ENCODE results near the gene SLX4. TPM values are rescaled to one million over a fixed set of nuclear protein-coding genes. Genes with fewer than 3 reads are reported as not detected.

Gene SLX4
- total RNA-seq, 1 donor from 2014 or later = 13.0 TPM

DNA sequence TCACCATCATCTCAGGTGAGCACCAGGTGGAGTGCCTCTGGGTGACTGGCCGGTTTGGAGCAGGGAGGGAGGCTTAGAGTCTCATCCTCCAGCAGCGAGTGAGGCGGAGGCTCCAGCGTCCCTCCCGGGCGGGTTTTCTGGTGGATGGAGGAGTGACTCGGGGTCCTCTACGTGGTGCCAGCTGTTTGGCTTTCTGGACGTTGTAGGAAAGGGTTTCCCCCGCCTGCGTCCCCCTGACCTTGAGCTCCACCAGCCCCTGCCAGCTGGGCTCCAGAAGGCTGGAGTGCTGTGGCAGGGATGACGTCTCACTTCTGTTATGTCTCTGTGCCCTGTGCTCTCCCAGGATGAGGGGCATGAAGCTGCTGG, 43.6 kb upstream of the SLX4 start:
- Mint-ChIP-seq H3K9me3 (no peaks in the 10 kb centered on the region), H3K4me3 (no peak overlapping the region), H3K27ac (no peak overlapping the region), H3K4me1 (peaks cover 2% of the 10 kb centered on the region), H3K36me3 (ENCODE audit: low read depth) (peaks cover 62% of the 10 kb centered on the region), H3K27me3 (no peaks in the 10 kb centered on the region)
- ATAC-seq (ENCODE audit: low read depth) (no peak), DNase-seq (no peak)
- TF ChIP-seq, protein P1, sequence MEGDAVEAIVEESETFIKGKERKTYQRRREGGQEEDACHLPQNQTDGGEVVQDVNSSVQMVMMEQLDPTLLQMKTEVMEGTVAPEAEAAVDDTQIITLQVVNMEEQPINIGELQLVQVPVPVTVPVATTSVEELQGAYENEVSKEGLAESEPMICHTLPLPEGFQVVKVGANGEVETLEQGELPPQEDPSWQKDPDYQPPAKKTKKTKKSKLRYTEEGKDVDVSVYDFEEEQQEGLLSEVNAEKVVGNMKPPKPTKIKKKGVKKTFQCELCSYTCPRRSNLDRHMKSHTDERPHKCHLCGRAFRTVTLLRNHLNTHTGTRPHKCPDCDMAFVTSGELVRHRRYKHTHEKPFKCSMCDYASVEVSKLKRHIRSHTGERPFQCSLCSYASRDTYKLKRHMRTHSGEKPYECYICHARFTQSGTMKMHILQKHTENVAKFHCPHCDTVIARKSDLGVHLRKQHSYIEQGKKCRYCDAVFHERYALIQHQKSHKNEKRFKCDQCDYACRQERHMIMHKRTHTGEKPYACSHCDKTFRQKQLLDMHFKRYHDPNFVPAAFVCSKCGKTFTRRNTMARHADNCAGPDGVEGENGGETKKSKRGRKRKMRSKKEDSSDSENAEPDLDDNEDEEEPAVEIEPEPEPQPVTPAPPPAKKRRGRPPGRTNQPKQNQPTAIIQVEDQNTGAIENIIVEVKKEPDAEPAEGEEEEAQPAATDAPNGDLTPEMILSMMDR (IDR thresholded peaks at IDR 0.05) = no peak
- intact Hi-C loops (cut with micrococcal nuclease) = no loop called here
- CTCF ChIA-PET = interaction anchor here (1.0 to 1.4 kb wide), 3 partner anchors 15 to 45 kb away, joined by 3 read pairs; no protein-coding TSS in a partner anchor
- POLR2A ChIA-PET = no interaction called here

DNA sequence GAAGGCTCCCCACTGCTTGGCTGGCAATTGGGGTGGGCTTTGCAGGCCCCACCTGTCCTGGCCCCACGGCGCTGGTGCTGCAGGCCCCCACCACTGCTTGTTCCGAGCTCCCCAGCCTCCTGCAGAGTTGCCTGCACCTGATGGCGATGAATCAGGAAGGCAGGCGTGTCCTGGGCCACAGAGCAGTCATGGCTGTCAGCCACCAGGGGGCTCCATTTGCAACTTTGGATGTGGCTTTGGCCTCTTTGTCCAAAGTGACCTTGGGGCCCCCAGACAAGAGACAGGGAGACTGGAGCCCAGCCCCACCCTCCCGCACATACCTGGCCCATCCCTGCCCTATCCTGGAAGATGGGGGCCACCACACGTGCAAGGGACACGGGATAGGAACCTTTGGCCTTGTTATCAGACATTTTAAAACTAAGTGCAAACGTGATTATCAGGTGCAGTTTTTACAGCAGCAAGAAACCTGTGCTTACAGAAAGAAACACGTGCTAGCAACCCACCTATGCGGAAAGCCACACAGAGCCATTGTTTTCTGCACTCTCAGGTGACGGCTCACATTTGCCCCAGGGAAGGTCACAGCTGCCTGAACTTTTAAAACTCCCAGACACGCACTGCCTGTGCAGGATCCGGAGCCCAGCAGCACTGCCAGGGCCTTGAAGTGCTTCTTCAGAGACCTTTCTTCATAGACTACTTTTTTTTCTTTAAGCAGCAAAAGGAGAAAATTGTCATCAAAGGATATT, 43.0 kb upstream of the SLX4 start, which contains the start of gene DNASE1:
TSS of gene DNASE1 (plus strand) at position 443 of the 743 bp plus-strand sequence. CDS start 683 bp downstream, outside the sequence.
- Mint-ChIP-seq H3K27me3 (no peaks in the 10 kb centered on the region), H3K4me3 (no peak within 1 kb of the TSS), H3K4me1 (peaks cover 2% of the 10 kb centered on the region), H3K9me3 (no peaks in the 10 kb centered on the region), H3K36me3 (ENCODE audit: low read depth) (peaks cover 56% of the 10 kb centered on the region), H3K27ac (peak within 1 kb of the TSS; percentile 50)
- TF ChIP-seq, protein P1 (IDR thresholded peaks at IDR 0.05) = no peak
- ChIA-PET POLR2A (interaction anchor here (0.6 to 1.0 kb wide), 2 partner anchors 16 to 227 kb away, joined by 3 to 4 read pairs; no protein-coding TSS in a partner anchor), CTCF (interaction anchor here (0.7 to 1.4 kb wide), 4 partner anchors 15 to 1353 kb away, joined by 3 read pairs; no protein-coding TSS in a partner anchor)
- DNase-seq = peak; percentile 40
- intact Hi-C loops (cut with micrococcal nuclease) = loop anchor here (1.0 kb wide), 2 partner anchors 43 to 127 kb away; partner anchors contain the start of gene SLX4
- ATAC-seq (ENCODE audit: low read depth) = peak; percentile 87

DNA sequence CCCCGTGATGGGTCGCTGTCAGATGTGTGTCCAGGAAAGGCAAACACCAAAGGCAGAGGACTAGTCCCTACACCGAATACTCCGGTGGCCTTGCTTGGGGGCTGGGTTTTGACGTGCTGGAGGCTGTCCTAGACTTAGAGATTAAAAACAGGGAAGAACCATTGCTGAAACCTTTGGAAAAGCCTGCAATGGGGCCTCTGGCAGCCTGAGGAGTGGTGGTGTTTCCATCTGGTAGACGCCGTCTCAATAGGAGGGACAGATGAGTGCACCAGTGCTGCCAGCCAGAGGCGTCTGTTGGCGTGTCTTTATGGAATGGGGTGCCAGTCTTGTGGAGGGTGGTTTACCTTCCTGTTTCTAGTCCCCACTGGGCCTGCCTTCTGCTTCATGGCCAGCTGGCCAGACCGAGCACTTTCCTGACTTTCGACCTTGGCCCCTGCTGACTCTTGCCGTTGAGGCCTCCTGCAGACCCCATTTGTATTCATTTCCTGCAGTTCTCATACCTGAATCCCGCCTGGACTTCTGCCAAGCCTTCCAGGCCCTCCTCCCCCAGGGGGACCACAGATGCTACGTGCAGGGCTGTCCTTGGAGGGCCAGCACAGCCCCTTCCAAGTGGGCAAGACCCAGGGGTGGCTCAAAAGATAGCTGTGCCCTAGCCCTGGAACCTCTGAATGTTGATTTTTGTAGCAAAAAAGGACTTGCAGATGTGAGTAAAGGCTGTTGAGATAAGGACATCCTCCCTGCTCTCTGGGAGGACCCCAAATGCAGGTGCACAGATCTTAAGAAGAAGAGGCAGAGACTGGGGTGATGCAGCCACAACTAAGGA, 41.2 kb upstream of the SLX4 start:
- ChIA-PET CTCF (no interaction called here), POLR2A (no interaction called here)
- intact Hi-C loops (cut with micrococcal nuclease) = no loop called here
- no peaks in the 10 kb centered on the region for H3K27me3 Mint-ChIP-seq
- TF ChIP-seq, protein P1 (IDR thresholded peaks at IDR 0.05) = no peak
- no peaks in the 10 kb centered on the region for H3K9me3 Mint-ChIP-seq
- DNase-seq (no peak), ATAC-seq (ENCODE audit: low read depth) (no peak)
- H3K36me3 Mint-ChIP-seq (ENCODE audit: low read depth) = peaks cover 42% of the 10 kb centered on the region
- no peak overlapping the region for H3K4me3 Mint-ChIP-seq
- peaks cover 2% of the 10 kb centered on the region for H3K4me1 Mint-ChIP-seq
- no peak overlapping the region for H3K27ac Mint-ChIP-seq

DNA sequence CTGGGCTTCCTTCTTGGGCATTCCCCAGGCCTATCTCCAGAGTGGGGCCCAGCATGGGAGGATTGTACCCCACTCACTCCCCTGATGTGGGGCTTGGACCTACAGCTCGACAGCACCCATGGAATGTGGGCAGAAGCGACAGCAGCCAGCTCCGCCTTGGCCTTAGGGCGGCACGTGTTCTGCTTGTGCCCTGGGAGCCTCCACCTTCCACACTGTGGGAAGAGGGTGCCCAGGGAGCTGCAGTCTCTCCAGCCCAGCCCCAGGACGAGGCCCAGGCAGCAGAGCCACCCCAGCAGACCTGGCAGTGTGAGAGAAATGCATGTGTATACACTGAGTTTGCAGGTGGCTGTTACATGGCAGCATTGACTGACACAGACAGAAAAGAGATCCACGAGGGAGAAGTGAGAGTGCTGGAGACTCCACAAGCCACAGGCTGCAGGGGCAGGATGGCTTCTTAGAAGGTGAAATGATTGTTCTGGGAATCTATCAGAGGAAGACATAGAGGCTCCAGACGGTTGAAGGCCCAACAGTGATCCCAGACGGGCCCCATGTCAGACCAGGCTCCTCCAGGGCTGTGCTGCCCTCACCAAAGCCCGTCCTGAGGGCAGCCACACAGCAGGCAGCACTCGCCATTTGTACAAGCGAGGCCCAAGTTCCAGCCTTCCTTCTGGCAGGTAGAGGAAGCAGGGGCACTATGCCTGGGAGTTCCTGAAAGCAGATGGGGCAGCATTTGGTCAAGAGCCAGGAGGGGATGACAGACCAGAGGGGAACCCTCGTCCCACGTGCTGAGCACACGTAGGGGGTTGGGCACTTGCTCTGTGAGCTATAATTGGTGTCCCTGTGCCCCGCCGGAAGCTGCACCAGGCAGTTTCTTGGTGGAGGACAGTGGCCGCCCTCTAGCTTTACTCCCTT, 40.3 kb upstream of the SLX4 start:
- no peak overlapping the region for H3K27ac Mint-ChIP-seq
- no peaks in the 10 kb centered on the region for H3K27me3 Mint-ChIP-seq
- ChIA-PET POLR2A (no interaction called here), CTCF (no interaction called here)
- peaks cover 2% of the 10 kb centered on the region for H3K4me1 Mint-ChIP-seq
- no peak overlapping the region for H3K4me3 Mint-ChIP-seq
- no peak for DNase-seq
- H3K9me3 Mint-ChIP-seq = no peaks in the 10 kb centered on the region
- intact Hi-C loops (cut with micrococcal nuclease) = no loop called here
- ATAC-seq (ENCODE audit: low read depth) = no peak
- TF ChIP-seq, protein P1 (IDR thresholded peaks at IDR 0.05) = no peak
- H3K36me3 Mint-ChIP-seq (ENCODE audit: low read depth) = peaks cover 33% of the 10 kb centered on the region

Measured in activated B cell treated with CpG ODN at 0.5 μM for 24 hours (primary cell).